Epithelial cell of proximal tubule (primary cell): ENCODE measurements around the gene LRP2. TPM values are rescaled to one million over a fixed set of nuclear protein-coding genes. Genes with fewer than 3 reads are reported as not detected.

Experiments
- DNase-seq: peaks from one replicate; pipeline ENCODE4 v3.0.0-alpha.2; 2011; ENCODE audit warnings: low read depth
- H3K4me3 ChIP-seq: 2 replicates; pipeline ENCODE4 v1.5.1; 2011; ENCODE audit warnings: low read depth, mild to moderate bottlenecking, low read length
- CTCF ChIP-seq: conservative IDR thresholded peaks from 2 replicates; pipeline ENCODE4 v1.5.1; 2012; ENCODE audit warnings: low read depth, mild to moderate bottlenecking, low read length
- total RNA-seq: library from RNA; depleted of rRNA; stranded (reverse); fragments of >200 nt; gene quantifications from 2 replicates; pipeline ENCODE4 v1.2.3, GENCODE V29; 2015

LRP2 gene
- total RNA-seq, 1 donor from 2014 or later = 0.17 TPM

- no peak for DNase-seq
- TF ChIP-seq CTCF = no peak
- H3K4me3 ChIP-seq = peak overlapping the region; percentile 55
Observed at GRCh38 chr2:169362894-169363559, 693 bp upstream of the LRP2 start.

GRCh38 chr2:169361706-169362117 is 622 bp downstream of the LRP2 start:
- peak overlapping the region; percentile 55 for H3K4me3 ChIP-seq

GRCh38 chr2:169360984-169361705 is 1.2 kb downstream of the LRP2 start:
- TF ChIP-seq CTCF = no peak
- H3K4me3 ChIP-seq = peak overlapping the region; percentile 55
- DNase-seq = no peak

More at GRCh38 chr2:169361706-169362117, 622 bp downstream of the LRP2 start:
- TF ChIP-seq CTCF = no peak
- DNase-seq = no peak

- no peak for TF ChIP-seq CTCF
- no peak for DNase-seq
Observed at GRCh38 chr2:169358016-169358415, 4.3 kb downstream of the LRP2 start.

GRCh38 chr2:169354244-169354643 is 8.1 kb downstream of the LRP2 start:
- H3K4me3 ChIP-seq = no peak overlapping the region
- TF ChIP-seq CTCF = no peak
- no peak for DNase-seq

More at GRCh38 chr2:169358016-169358415, 4.3 kb downstream of the LRP2 start:
- H3K4me3 ChIP-seq = no peak overlapping the region

GRCh38 chr2:169351725-169352124 is 10.6 kb downstream of the LRP2 start:
- DNase-seq = no peak
- no peak for TF ChIP-seq CTCF

GRCh38 chr2:169349535-169349934 is 12.8 kb downstream of the LRP2 start:
- DNase-seq = no peak
- no peak overlapping the region for H3K4me3 ChIP-seq
- TF ChIP-seq CTCF = no peak

More at GRCh38 chr2:169351725-169352124, 10.6 kb downstream of the LRP2 start:
- H3K4me3 ChIP-seq = no peak overlapping the region
